GM18517 (cell line): Measurements from ENCODE around the gene CACYBP.
"Not testable (repeated sequence)": the region's sequence is repeated elsewhere in the genome, so short reads cannot be mapped to it uniquely, and the experiment has no call there.

Experiments
- ATAC-seq: cut with Tn5 transposase; IDR thresholded peaks from one replicate; pipeline ENCODE4 v1.9.1; 2021; ENCODE audit warnings: mild to moderate bottlenecking, moderate library complexity; ENCODE audit not compliant: unreplicated experiment

The CACYBP gene

GRCh38 chr1:175005085-175005783 is 5.5 kb downstream of the CACYBP start:
- ATAC-seq, result no peak

- no peak for ATAC-seq
Observed at GRCh38 chr1:175009532-175009931, 9.8 kb downstream of the CACYBP start.

DNA sequence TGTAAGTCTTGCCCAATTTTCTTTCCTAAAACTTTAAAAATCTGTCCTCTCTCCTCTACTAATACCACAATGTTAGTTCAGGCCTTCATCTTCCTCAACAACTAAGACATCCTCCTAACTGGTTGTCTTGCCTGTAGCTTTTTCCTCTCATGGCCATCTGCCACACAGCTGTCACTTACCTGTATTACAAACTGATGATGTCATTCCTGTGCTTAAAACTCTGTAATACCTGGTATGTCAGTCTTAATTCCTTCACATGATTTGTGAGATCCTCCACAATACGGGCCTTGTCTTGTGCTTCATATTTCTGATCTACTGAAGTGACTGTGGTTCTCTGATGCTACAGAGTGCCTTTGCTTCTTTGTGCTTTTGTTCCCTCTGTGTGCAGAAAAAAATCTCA is 13.7 kb downstream of the CACYBP start:
- no peak for ATAC-seq

DNA sequence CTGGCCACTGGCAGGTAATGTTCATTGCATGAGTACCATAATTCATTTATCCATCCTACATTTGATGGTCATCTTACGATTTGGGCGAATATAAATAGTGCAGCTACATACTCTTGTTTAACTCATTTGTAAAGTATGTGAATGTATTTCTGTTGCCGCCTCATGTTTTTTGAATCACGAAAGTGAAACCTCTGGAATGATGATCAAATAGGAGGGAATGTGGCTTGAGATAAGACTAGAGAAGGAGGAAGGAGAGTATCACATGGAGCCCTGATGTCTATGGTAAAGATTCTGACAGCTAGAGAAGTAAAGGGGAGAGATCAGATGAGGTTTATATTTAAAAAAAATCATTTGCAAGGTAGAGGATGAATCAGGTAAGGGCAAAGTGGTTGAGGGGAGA is 15.5 kb downstream of the CACYBP start:
- no peak for ATAC-seq

- no peak for ATAC-seq
Observed at GRCh38 chr1:175019524-175019923, 19.8 kb downstream of the CACYBP start.

DNA sequence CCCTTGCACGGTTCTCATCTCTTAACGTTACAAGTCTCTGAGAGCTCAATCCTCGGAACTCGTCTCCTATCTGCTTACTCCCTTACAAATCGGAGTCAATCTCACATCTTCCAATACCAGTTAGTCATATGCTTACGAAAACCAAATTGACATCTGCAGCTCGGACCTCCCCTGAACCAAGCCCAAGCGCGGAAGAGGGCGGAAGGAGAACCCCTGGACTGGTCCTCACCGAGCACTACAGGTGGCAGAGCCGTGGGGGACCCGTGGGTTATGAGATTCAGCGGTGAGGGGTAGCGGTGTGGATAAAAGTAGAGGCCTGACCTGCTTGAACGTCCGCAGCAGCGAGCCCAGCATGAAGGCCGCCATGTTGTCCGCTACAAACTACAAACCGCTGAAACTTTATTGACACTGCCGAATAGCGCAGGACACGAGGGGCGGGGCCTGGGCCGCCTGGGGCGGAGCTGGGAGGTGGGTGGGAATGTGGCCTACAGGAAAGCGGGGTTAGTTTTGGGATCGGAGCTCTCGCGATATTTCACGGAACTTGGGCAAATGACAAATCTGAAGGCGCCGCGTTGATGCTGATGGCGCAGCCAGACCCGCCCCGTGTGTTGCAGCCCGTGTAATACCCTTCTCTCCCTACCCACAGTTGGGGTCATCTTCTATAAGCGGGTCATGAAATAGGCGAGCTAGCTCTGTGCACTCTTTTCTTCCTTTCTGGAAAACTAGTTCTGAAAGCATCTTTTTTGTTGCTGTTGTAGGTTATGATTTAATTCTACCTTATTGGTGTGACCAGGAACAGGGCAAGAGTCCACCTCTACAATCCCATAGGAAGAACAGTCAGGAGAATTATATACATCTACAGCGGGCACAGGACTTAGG is 23.5 kb downstream of the CACYBP start, which contains the start of gene MRPS14:
MRPS14 (minus strand) TSS at position 383 of the 879 bp plus-strand sequence; CDS start at position 366, 17 bp downstream.
- peak; percentile 88 for ATAC-seq

DNA sequence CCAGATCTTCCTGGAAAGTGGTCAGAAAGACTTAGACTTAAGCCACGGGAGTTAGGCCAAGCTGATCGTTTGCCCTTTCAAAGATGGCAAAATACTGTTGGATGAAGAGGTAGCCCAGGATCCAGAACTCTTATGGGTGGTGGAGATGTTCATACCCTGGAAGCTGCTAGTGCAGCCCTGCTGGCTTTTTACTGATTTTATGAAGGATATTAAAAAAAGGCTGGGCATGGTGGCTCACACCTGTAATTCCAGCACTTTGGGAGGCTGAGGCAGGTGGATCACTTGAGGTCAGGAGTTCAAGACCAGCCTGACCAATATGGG is 24.1 kb downstream of the CACYBP start:
- not testable (repeated sequence) for ATAC-seq

DNA sequence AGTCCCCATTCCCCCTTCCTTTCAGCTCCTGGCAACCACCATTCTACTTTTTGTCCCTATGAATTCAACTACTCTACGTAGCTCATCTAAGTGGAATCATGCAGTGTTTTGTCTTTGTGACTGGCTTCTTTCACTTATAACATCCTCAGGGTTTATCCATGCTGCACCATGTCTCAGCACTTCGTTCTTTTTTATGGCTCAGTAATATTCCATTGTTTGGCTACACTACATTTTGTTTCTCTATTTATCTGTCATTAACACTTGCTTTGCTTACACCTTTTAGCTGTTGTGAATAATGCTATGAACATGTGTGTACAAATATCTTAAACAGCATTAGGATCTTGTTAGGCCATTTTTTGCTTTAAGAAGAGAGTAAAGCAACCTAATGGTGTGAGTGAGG is 25.0 kb downstream of the CACYBP start:
- ATAC-seq, result no peak

DNA sequence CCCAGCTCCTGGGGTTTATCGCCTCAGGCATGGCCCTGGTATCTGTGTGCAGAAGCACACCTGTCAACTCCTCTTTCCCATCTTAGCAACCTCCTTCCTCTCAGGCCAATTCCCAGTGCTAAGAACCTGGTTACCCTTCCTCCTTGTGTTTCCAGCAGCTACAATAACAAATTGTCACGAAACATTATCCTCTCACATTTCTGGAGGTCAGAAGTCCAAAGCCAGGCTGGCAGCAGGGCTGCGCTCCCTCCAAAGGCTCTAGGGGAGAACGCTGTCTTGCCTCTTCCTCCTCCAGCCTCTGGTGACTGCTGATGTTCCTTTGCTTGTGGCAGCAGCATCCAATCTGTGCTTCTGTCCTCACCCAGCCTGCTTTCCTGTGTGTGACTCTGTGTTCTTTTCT is 34.2 kb downstream of the CACYBP start:
- no peak for ATAC-seq

DNA sequence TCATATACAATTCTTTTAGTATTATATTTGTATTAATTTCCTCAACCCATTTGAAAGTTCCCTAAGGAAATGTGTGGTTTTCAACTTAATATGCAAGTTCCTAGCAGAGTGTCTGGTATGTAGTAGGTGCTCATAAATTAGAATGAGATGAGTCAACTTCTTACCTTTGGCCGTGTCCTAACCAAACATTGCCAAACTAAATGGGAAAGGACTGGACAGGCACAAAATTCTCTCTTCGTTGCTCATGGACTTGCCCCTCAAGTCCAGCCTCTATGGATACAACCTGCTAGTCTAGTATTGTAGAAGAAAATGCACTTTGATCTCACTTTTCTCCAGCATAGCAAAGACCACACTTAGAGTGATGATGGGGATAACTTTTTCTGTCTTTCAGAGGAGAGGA is 35.0 kb downstream of the CACYBP start:
- no peak for ATAC-seq

- ATAC-seq, result no peak
Observed at GRCh38 chr1:175035865-175036264, 36.1 kb downstream of the CACYBP start.

- ATAC-seq, result no peak
Observed at GRCh38 chr1:175036476-175036875, 36.7 kb downstream of the CACYBP start.

DNA sequence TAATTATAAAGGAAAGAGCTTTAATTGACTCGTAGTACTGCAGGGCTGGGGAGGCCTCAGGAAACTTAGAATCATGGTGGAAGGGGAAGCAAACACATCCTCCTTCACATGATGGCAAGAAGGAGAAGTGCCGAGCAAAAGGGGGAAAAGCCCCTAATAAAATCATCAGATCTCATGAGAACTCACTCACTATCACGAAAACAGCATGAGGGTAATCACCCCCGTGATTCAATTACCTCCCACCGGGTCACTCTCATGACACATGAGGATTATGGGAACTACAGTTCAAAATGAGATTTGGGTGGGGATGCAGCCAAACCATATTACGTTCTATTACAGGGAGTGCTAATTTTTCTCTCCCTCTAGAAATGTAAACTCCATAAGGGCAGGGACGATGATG is 37.7 kb downstream of the CACYBP start:
- no peak for ATAC-seq

DNA sequence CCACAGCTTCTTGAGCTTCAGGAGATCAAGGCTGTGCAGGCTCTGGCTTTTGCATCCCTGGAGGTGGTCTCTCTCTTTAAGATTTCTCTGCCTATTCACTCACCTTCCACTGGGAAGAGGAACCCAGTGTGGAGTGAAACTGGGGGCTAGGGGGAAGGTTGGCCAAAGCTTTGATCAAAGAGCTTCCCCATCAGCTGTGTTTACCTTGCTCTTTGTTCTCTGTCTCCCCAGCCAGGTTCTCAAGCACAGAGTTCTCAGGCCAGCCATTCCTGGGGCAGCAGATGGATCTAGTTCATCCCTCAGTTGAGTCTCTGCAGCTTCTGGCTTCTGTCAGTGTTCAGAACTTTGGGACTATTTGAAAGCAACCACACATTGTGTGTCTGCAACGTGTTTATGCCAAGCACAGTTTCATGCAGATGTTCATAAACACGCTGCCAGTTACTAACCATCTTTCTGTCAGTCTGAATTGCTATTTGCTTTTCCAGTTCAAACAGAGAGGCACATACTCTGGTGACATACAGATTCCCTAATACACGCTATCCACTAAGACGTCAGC is 40.7 kb downstream of the CACYBP start:
- ATAC-seq, result no peak

DNA sequence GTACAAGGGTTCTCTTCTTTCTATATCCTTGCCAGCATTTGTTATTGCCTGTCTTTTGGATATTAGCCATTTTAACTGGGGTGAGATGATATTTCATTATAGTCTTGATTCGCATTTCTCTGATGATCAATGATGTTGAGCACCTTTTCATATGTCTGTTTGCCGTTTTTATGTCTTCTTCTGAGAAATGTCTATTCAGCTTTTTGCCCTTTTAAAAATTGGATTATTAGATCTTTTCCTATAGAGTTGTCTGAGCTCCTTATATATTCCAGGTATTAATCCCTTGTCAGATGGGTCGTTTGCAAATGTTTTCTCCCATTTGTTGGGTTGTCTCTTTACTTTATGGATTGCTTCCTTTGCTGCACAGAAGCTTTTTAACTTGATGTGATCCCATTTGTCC is 42.9 kb downstream of the CACYBP start:
- ATAC-seq, result no peak

DNA sequence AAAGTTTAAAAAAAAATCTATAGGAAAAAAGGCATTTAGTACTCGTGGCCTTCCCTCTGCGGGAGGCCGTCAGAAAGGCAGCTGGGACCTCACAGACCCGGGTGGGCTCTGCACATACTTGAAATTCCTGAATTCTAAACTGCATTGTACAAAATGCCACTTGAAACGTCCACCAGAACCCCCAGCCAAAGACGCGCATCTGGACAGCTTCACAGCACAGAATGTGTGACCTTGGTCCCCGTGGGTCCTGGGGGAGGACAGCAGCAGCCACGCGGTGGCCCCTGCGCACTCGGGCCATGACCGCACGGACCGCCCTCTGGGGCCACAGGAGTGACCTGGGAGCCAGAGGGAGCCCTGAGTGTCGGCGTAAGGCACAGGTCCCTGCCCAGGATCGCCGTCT is 44.1 kb downstream of the CACYBP start:
- ATAC-seq, result no peak

DNA sequence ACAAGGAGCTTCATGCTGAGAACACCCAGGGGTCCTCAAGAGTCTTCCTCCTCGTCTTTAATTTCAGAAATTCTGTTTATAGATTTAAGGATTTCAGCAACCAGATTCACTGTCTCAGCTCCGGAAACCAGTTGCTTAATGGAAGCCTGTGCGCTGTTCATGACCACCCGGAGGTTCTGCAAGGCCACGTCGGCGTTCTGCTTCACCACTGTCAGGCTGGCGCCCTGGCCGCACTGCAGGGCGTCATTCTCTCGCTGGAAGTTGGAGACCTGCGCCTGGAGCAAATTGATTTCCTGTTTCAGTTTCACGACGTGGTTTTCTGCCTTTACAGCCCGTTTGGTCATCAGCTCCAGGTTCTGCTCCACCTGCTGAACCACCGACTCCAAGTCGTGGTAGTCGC is 44.8 kb downstream of the CACYBP start:
- not testable (repeated sequence) for ATAC-seq

- ATAC-seq, result no peak
Observed at GRCh38 chr1:175045097-175045496, 45.4 kb downstream of the CACYBP start.

GRCh38 chr1:175045519-175045918 is 45.8 kb downstream of the CACYBP start:
- no peak for ATAC-seq

DNA sequence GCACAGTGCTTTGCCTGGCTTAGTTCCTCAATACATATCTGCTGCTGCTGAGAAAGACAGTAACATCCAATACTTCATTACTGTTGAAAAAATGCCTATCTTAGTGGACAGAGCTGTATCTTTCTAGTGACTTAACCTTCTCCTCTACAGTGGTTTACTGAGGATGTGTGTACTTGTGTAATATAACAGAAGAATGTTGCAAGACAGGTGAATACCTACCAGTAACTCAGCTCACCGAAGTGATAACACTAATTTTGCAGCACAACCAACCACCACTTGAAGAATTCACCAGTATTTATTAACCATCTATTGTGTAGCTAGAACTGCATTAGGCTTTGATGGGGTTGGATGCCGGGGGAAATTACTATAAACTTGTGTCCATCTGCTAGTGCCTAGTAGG is 51.2 kb downstream of the CACYBP start:
- no peak for ATAC-seq

DNA sequence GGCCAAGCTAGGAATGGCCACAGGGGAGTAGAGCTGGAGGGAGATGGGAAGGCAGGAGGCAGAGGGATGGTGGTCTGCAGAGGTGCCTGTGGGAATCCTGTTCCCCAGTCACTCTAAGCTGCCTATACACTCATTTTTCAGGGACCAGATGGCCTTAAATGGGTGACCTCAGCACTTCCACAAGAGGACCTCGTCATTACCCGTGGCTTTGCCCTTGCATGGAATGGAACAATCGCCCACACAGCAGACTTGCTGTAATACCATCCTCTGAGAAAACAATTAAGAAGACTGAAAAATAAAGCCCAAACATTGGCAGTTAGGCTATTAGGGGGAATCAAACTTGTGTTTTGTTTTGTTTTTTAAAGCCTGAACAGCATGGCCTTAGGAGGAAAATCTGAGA is 55.0 kb downstream of the CACYBP start:
- no peak for ATAC-seq
